Left ventricle myocardium inferior (tissue), 1 donor: ENCODE data around the gene TMC1. TPM values are rescaled to one million over a fixed set of nuclear protein-coding genes. Genes with fewer than 3 reads are reported as not detected.

Experiments
- DNase-seq: peaks from one replicate; pipeline ENCODE4 v3.0.0-alpha.2; 2020
- H3K27ac ChIP-seq: fragments of 200-600 bp; replicated peaks from 2 replicates; pipeline ENCODE4 v1.8.0; 2021
- H3K27me3 ChIP-seq: fragments of 200-600 bp; 2 replicates; pipeline ENCODE4 v1.8.0; 2021; ENCODE audit warnings: low read depth
- H3K36me3 ChIP-seq: fragments of 200-600 bp; 2 replicates; pipeline ENCODE4 v1.8.0; 2021
- H3K4me1 ChIP-seq: fragments of 200-600 bp; 2 replicates; pipeline ENCODE4 v1.8.0; 2021
- H3K4me3 ChIP-seq: fragments of 200-600 bp; 2 replicates; pipeline ENCODE4 v1.8.0; 2021; ENCODE audit warnings: mild to moderate bottlenecking, moderate library complexity
- H3K9me3 ChIP-seq: fragments of 200-600 bp; replicated peaks from 2 replicates; pipeline ENCODE4 v1.8.0; 2021
- CTCF ChIP-seq: fragments of 200-600 bp; IDR thresholded peaks from 2 replicates; pipeline ENCODE4 v1.8.0; 2021; ENCODE audit warnings: antibody characterized with exemption, mild to moderate bottlenecking, borderline replicate concordance
- intact Hi-C: fragments of 100-400 bp; cut with micrococcal nuclease; formaldehyde crosslinking; loops from one replicate; pipeline ENCODE4 v1.11.0; 2022
- total RNA-seq: library from RNA; stranded (reverse); fragmentation: NEBNext Ultra II Directional; extraction: Animal tissue kit (Norgen Biotek cat#: 25700); gene quantifications from one replicate; pipeline ENCODE4 v1.2.1, GENCODE V29; 2021
- donor health status: DM: no; HTN: yes; CAD: no; lungs with severe emphysema.

The TMC1 gene
- total RNA-seq, 1 donor from 2014 or later, result 0.25 TPM

- Histone ChIP-seq H3K4me1 (peaks cover 51% of the 10 kb centered on the region), H3K9me3 (no peaks in the 10 kb centered on the region), H3K4me3 (peak overlapping the region; percentile 43), H3K27ac (peak overlapping the region; percentile 85), H3K27me3 (no peaks in the 10 kb centered on the region), H3K36me3 (no peaks in the 10 kb centered on the region)
- DNase-seq, result no peak
- no peak for TF ChIP-seq CTCF
- intact Hi-C loops, result loop anchor here (10.0 kb wide), 1 partner anchor 212 kb away; the partner anchor contains the start of gene ZFAND5
Observed at GRCh38 chr9:72577212-72577753, 55.9 kb downstream of the TMC1 start.

GRCh38 chr9:72579190-72579589, 57.8 kb downstream of the TMC1 start:
- Histone ChIP-seq H3K36me3 (no peaks in the 10 kb centered on the region), H3K4me3 (peak overlapping the region; percentile 43), H3K27me3 (no peaks in the 10 kb centered on the region), H3K27ac (peak overlapping the region; percentile 85), H3K9me3 (no peaks in the 10 kb centered on the region), H3K4me1 (peaks cover 51% of the 10 kb centered on the region)
- no peak for TF ChIP-seq CTCF
- DNase-seq, result peak; percentile 37
- intact Hi-C loops, result loop anchor here (10.0 kb wide), 1 partner anchor 214 kb away; the partner anchor contains the start of gene ZFAND5

GRCh38 chr9:72579880-72580550, 58.6 kb downstream of the TMC1 start:
- no peak for TF ChIP-seq CTCF
- H3K4me1 ChIP-seq, result peaks cover 51% of the 10 kb centered on the region
- intact Hi-C loops, result loop anchor here (10.0 kb wide), 1 partner anchor 215 kb away; the partner anchor contains the start of gene ZFAND5
- no peaks in the 10 kb centered on the region for H3K36me3 ChIP-seq
- H3K4me3 ChIP-seq, result no peak overlapping the region
- no peak overlapping the region for H3K27ac ChIP-seq
- H3K9me3 ChIP-seq, result no peaks in the 10 kb centered on the region
- H3K27me3 ChIP-seq, result no peaks in the 10 kb centered on the region
- no peak for DNase-seq

- TF ChIP-seq CTCF, result no peak
- intact Hi-C loops, result no loop called here
- H3K27me3 ChIP-seq, result no peaks in the 10 kb centered on the region
- no peaks in the 10 kb centered on the region for H3K36me3 ChIP-seq
- peaks cover 38% of the 10 kb centered on the region for H3K4me1 ChIP-seq
- DNase-seq, result no peak
- no peaks in the 10 kb centered on the region for H3K9me3 ChIP-seq
- H3K4me3 ChIP-seq, result no peak overlapping the region
- H3K27ac ChIP-seq, result no peak overlapping the region
Observed at GRCh38 chr9:72581694-72582093, 60.3 kb downstream of the TMC1 start.

GRCh38 chr9:72583370-72583769, 62.0 kb downstream of the TMC1 start:
- no peak for DNase-seq
- Histone ChIP-seq H3K4me1 (peaks cover 21% of the 10 kb centered on the region), H3K4me3 (no peak overlapping the region), H3K9me3 (no peaks in the 10 kb centered on the region), H3K27me3 (no peaks in the 10 kb centered on the region), H3K27ac (no peak overlapping the region), H3K36me3 (no peaks in the 10 kb centered on the region)
- TF ChIP-seq CTCF, result no peak
- intact Hi-C loops, result no loop called here
